Cardiac fibroblast (primary cell): ENCODE measurements around the gene ICAM3.

Experiments
- DNase-seq, 2 donors: peaks; one replicate each; pipeline versions ENCODE4 v3.0.0 to v3.0.0-alpha.2; 2010; ENCODE audit warnings: low read depth in 2 of 2
- H3K4me3 ChIP-seq, 2 donors: replicated peaks in 1 of 2; 1 replicate in 1 of 2; 2 replicates in 1 of 2; pipeline ENCODE4 v1.5.1; 2011; ENCODE audit warnings: low read depth in 2 of 2, low read length in 2 of 2, mild to moderate bottlenecking in 2 of 2, moderate library complexity in 1 of 2
- CTCF ChIP-seq: IDR thresholded peaks from one replicate; pipeline ENCODE4 v1.5.1; 2011; ENCODE audit warnings: low read depth, mild to moderate bottlenecking, low read length, inconsistent platforms

ICAM3 gene

GRCh38 chr19:10289167-10289835 is 50.1 kb downstream of the ICAM3 start:
- peak in 1 of 2 donors; percentile 36 for DNase-seq
- H3K4me3 ChIP-seq: peak overlapping the region; percentile 15 to 51
- no peak for TF ChIP-seq CTCF

DNA sequence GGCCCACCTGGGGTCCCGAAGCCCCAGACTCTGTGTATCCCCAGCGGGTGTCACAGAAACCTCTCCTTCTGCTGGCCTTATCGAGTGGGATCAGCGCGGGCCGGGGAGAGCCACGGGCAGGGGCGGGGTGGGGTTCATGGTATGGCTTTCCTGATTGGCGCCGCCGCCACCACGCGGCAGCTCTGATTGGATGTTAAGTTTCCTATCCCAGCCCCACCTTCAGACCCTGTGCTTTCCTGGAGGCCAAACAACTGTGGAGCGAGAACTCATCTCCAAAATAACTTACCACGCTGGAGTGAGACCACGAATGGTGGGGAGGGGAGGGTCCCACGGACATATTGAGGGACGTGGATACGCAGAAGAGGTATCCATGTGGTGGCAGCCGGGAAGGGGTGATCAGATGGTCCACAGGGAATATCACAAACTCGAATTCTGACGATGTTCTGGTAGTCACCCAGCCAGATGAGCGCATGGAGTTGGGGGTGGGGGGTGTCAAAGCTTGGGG is 50.7 kb downstream of the ICAM3 start:
- no peak for TF ChIP-seq CTCF
- DNase-seq: peak in 1 of 2 donors; percentile 36
- peak overlapping the region; percentile 15 to 51 for H3K4me3 ChIP-seq

- H3K4me3 ChIP-seq: peak within 1 kb of the TSS in 1 of 2 donors; percentile 11
- DNase-seq: peak; percentile 39 to 75
- TF ChIP-seq CTCF: no peak
These were observed 52.4 kb downstream of the ICAM3 start, which contains the start of gene ICAM4 for GRCh38 chr19:10286803-10287737. TSS of gene ICAM4 (plus strand) at chr19:10286955. CDS start at chr19:10287013, 58 bp downstream.

DNA sequence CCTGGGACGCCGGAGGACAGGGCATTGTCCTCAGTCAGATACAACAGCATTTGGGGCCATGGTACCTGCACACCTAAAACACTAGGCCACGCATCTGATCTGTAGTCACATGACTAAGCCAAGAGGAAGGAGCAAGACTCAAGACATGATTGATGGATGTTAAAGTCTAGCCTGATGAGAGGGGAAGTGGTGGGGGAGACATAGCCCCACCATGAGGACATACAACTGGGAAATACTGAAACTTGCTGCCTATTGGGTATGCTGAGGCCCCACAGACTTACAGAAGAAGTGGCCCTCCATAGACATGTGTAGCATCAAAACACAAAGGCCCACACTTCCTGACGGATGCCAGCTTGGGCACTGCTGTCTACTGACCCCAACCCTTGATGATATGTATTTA is 54.0 kb downstream of the ICAM3 start:
- H3K4me3 ChIP-seq: no peak overlapping the region
- no peak for DNase-seq
- TF ChIP-seq CTCF: no peak

DNA sequence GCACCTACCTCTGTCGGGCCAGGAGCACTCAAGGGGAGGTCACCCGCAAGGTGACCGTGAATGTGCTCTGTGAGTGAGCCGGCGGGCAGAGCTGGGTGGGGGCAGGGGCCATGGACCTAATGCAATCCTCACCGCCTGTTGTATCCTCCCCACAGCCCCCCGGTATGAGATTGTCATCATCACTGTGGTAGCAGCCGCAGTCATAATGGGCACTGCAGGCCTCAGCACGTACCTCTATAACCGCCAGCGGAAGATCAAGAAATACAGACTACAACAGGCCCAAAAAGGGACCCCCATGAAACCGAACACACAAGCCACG is 54.5 kb downstream of the ICAM3 start:
- no peak for TF ChIP-seq CTCF
- no peak overlapping the region for H3K4me3 ChIP-seq
- no peak for DNase-seq

- no peak for DNase-seq
- no peak for TF ChIP-seq CTCF
- no peak overlapping the region for H3K4me3 ChIP-seq
These were observed 55.1 kb downstream of the ICAM3 start for GRCh38 chr19:10284065-10284959.
